Thyroid gland (tissue), 4 donors: ENCODE data around the gene RFX1. TPM values are rescaled to one million over a fixed set of nuclear protein-coding genes. Genes with fewer than 3 reads are reported as not detected.
"Not testable (repeated sequence)": the region's sequence is repeated elsewhere in the genome, so short reads cannot be mapped to it uniquely, and the experiment has no call there.

Experiments used
- DNase-seq, 2 donors: peaks; one replicate each; pipeline ENCODE4 v3.0.0-alpha.2; 2019
- H3K27ac ChIP-seq, 3 donors: fragments of 200-600 bp; sonication (generic); 1 replicate in 2 of 3; 2 replicates in 1 of 3; pipeline ENCODE4 v1.5.1; 2016 to 2019; ENCODE audit warnings: mild to moderate bottlenecking in 1 of 3, moderate library complexity in 1 of 3
- H3K27me3 ChIP-seq: fragments of 200-600 bp; sonication (generic); one replicate; pipeline ENCODE4 v1.5.1; 2019
- H3K36me3 ChIP-seq, 2 donors: fragments of 200-600 bp; sonication (generic); one replicate each; pipeline ENCODE4 v1.5.1; 2016 to 2019
- H3K4me1 ChIP-seq, 2 donors: fragments of 200-600 bp; sonication (generic); one replicate each; pipeline ENCODE4 v1.5.1; 2017 to 2019
- H3K4me3 ChIP-seq, 3 donors: fragments of 200-600 bp; sonication (generic); replicated peaks in 1 of 3; 1 replicate in 2 of 3; 2 replicates in 1 of 3; pipeline ENCODE4 v1.5.1; 2016; ENCODE audit warnings: mild to moderate bottlenecking in 1 of 3
- H3K9me3 ChIP-seq: fragments of 200-600 bp; sonication (generic); one replicate; pipeline ENCODE4 v1.5.1; 2017
- CTCF ChIP-seq, 6 experiments: fragments of 200-600 bp in 3 of 6; fragments of 450-650 bp in 3 of 6; sonication (generic) in 3 of 6; IDR thresholded peaks; one replicate each; pipeline ENCODE4 v1.5.1; 2016 to 2019; ENCODE audit warnings: antibody characterized with exemption in 6 of 6, mild to moderate bottlenecking in 2 of 6, inconsistent platforms in 1 of 6, moderate library complexity in 1 of 6
- POLR2A ChIP-seq, 2 donors: fragments of 450-650 bp; IDR thresholded peaks; one replicate each; pipeline ENCODE4 v1.6.1; 2017; ENCODE audit warnings: antibody characterized with exemption in 2 of 2, mild to moderate bottlenecking in 2 of 2, moderate library complexity in 1 of 2
- WGBS, 2 donors: methylation state at CpG; one replicate each; pipeline ENCODE4 v1.1.5; 2017; 5-methylcytosine and 5-hydroxymethylcytosine counted together
- intact Hi-C: fragments of 100-400 bp; cut with DNase I; formaldehyde crosslinking; loops from one replicate; pipeline ENCODE4 v1.15.1; 2023
- total RNA-seq, 4 donors: library from RNA; depleted of rRNA; stranded (reverse); fragments of >200 nt; gene quantifications; one replicate each; pipeline ENCODE4 v1.2.3, GENCODE V29; 2016

RFX1 gene
- total RNA-seq, 4 donors from 2014 or later: 4.8 to 9.1 (median 9.1) TPM

- peaks cover 12 to 25% of the 10 kb centered on the region in 2 donors for H3K36me3 ChIP-seq
- peaks cover 0 to 1% of the 10 kb centered on the region in 2 donors for H3K4me1 ChIP-seq
- H3K4me3 ChIP-seq: no peak overlapping the region
- H3K27ac ChIP-seq: no peak overlapping the region
- intact Hi-C loops: no loop called here
- TF ChIP-seq POLR2A (IDR thresholded peaks at IDR 0.05) (no peak), CTCF (IDR thresholded peaks at IDR 0.05) (no peak)
- H3K9me3 ChIP-seq: no peaks in the 10 kb centered on the region
- H3K27me3 ChIP-seq: no peaks in the 10 kb centered on the region
- peak in 1 of 2 donors; percentile 23 for DNase-seq
- 65 to 72% methylated on average over 12 of the region's 12 CpGs for WGBS, 2 donors
These were observed 32.0 kb downstream of the RFX1 start for GRCh38 chr19:13974073-13974472.

- H3K4me3 ChIP-seq, H3K4me1 ChIP-seq, DNase-seq, H3K27ac ChIP-seq, H3K9me3 ChIP-seq, intact Hi-C loops, H3K27me3 ChIP-seq: not testable (repeated sequence)
- 92 to 99% methylated on average over 3 of the region's 3 CpGs for WGBS, 2 donors
- H3K36me3 ChIP-seq: peaks cover 18 to 31% of the 10 kb centered on the region in 2 donors
These were observed 32.6 kb downstream of the RFX1 start for GRCh38 chr19:13973479-13973878.

GRCh38 chr19:13972368-13973155 lies 33.6 kb downstream of the RFX1 start:
- Histone ChIP-seq H3K27ac (no peak overlapping the region), H3K4me3 (no peak overlapping the region), H3K9me3 (no peaks in the 10 kb centered on the region), H3K4me1 (no peaks in the 10 kb centered on the region), H3K27me3 (no peaks in the 10 kb centered on the region), H3K36me3 (peaks cover 27 to 40% of the 10 kb centered on the region in 2 donors)
- TF ChIP-seq POLR2A (IDR thresholded peaks at IDR 0.05): no peak
- TF ChIP-seq CTCF (IDR thresholded peaks at IDR 0.05): no peak
- no peak for DNase-seq
- WGBS, 2 donors: 97 to 100% methylated on average over 17 to 24 of the region's 37 CpGs
- intact Hi-C loops: no loop called here

GRCh38 chr19:13971868-13972267 lies 34.3 kb downstream of the RFX1 start:
- H3K9me3 ChIP-seq, H3K27me3 ChIP-seq, H3K4me1 ChIP-seq, intact Hi-C loops, H3K4me3 ChIP-seq, H3K27ac ChIP-seq, DNase-seq: not testable (repeated sequence)
- 73 to 83% methylated on average over 15 of the region's 15 CpGs for WGBS, 2 donors
- H3K36me3 ChIP-seq: peaks cover 34 to 47% of the 10 kb centered on the region in 2 donors

- intact Hi-C loops: no loop called here
- no peaks in the 10 kb centered on the region for H3K9me3 ChIP-seq
- TF ChIP-seq POLR2A (IDR thresholded peaks at IDR 0.05) (no peak), CTCF (IDR thresholded peaks at IDR 0.05) (no peak)
- H3K36me3 ChIP-seq: peaks cover 53 to 65% of the 10 kb centered on the region in 2 donors
- WGBS, 2 donors: 91 to 93% methylated on average over 18 of the region's 18 CpGs
- H3K27me3 ChIP-seq: no peaks in the 10 kb centered on the region
- no peak for DNase-seq
- H3K4me3 ChIP-seq: no peak overlapping the region
- H3K4me1 ChIP-seq: no peaks in the 10 kb centered on the region
- H3K27ac ChIP-seq: no peak overlapping the region
These were observed 36.2 kb downstream of the RFX1 start for GRCh38 chr19:13969897-13970296.

- Histone ChIP-seq H3K27me3 (no peaks in the 10 kb centered on the region), H3K36me3 (peaks cover 53 to 68% of the 10 kb centered on the region in 2 donors), H3K9me3 (no peaks in the 10 kb centered on the region), H3K4me1 (no peaks in the 10 kb centered on the region), H3K27ac (no peak overlapping the region), H3K4me3 (no peak overlapping the region)
- TF ChIP-seq CTCF (IDR thresholded peaks at IDR 0.05) (no peak), POLR2A (IDR thresholded peaks at IDR 0.05) (no peak)
- no peak for DNase-seq
- WGBS, 2 donors: 95% methylated on average over 18 of the region's 18 CpGs
- intact Hi-C loops: no loop called here
These were observed 37.1 kb downstream of the RFX1 start for GRCh38 chr19:13968999-13969398.
